ENCODE data around the gene CDK18. TPM values are rescaled to one million over a fixed set of nuclear protein-coding genes. Genes with fewer than 3 reads are reported as not detected.

CDK18 gene
- total RNA-seq, 1 donor from 2014 or later = 0.68 TPM

DNA sequence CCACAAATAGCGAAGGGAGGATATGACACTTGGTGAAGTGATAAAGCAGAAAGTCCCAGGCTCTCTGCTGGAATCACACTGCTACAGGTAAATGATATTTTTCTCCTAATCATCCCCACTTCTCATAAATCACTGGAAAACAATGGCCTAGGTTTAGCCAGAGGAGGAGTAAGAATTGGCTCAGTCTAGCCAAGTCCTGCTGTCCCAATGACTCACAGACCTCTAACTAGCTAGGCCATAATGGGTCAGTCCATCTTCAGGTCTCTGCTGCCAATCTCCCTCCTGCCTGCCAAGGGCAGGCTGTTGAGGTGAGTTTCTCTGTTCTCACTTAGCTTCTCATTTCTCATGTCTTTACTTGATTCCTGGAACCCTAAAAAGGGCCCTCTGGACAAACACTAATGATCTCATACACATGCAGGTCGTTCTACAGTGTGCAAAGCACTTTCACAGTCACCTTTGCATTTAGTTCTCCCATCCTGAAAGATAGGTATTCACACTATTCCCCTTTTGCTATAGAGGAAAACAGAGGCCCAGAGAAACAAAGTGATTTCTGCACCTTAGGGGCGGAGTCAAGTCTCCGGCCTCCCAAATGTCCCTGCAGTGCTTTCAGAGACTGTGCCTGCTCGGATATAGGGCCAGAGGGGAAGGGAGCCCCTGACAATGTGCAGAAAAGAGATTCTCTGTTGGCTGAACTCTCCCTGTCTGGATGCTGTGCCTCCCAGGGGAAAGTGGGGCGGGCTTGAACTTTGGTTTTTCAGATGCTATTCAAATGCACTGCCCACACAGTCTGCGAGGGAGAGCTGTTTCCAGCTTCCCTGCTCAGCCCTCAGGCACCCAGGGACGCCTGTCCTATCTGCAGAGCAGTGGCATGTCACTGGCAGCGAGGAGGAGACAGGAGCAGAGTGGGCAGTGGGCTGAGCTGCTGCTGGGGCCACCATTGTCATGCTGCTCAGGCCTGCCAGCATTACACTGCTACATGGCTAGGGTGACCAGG is 3.9 kb upstream of the CDK18 start:
- DNase-seq (ENCODE audit: low spot score) = no peak
- Mint-ChIP-seq H3K9me3 (no peaks in the 10 kb centered on the region), H3K4me1 (ENCODE audit: low read depth) (peaks cover 2% of the 10 kb centered on the region), H3K4me3 (ENCODE audit: low read depth) (no peak overlapping the region), H3K27ac (no peak overlapping the region), H3K27me3 (ENCODE audit: low read depth) (peaks cover 26% of the 10 kb centered on the region), H3K36me3 (ENCODE audit: low read depth) (no peaks in the 10 kb centered on the region)
- intact Hi-C loops (cut with micrococcal nuclease) = no loop called here

DNA sequence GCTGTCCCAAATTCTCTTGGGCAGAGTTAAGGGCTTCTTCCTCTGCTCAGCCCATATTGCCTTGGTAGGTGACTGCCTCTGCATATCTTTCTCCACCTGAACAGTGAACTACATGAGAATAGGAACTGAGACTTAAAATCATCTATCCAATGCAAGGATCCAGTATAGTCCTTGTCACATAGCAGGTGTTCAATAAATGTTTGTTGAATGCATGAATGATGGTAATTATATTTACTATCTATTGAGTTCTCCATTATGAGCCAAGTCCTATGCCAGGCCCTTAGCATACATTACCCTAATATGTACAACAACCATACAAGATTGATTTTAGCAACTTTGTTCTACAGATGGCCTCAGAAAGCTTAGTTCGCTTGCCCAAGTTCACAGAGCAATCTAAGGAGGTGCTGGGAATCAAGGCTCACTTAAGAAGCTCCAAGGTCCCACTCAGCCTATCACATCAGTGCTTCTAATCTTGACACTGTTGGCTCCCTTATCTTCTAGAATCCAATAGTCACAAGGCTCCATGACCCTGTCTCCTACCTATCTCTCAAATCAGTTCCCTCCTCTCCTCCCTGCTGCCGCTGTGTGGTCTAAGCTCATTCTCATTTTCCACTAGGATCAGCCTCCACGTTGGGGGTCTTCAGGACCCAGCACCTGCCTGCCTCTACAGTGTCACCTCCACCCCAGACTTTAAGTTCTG is 2.2 kb upstream of the CDK18 start:
- no peaks in the 10 kb centered on the region for H3K36me3 Mint-ChIP-seq (ENCODE audit: low read depth)
- intact Hi-C loops (cut with micrococcal nuclease) = no loop called here
- H3K9me3 Mint-ChIP-seq = no peaks in the 10 kb centered on the region
- H3K27me3 Mint-ChIP-seq (ENCODE audit: low read depth) = peaks cover 26% of the 10 kb centered on the region
- no peak overlapping the region for H3K4me3 Mint-ChIP-seq (ENCODE audit: low read depth)
- no peak overlapping the region for H3K27ac Mint-ChIP-seq
- H3K4me1 Mint-ChIP-seq (ENCODE audit: low read depth) = peaks cover 2% of the 10 kb centered on the region
- DNase-seq (ENCODE audit: low spot score) = no peak

DNA sequence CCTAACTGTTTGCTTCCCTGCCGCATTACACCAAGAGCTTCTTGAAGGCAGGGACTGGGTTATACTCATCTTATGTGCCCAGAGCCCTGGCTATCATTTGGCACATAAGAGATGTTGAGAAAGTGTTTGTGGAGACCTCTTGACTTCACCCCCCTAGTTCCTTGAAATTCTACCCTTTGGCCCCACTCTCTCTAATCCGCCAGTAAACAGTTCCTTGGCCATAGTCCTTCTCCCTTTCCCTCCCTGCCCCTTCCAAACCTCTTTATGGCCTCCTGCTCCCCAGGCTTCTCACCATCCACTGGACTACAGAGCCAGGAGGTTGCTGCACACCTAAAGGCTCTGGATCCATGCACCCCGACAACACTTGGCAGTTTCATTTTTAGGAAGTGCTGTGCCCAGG is 1.5 kb upstream of the CDK18 start:
- no peak overlapping the region for H3K27ac Mint-ChIP-seq
- H3K27me3 Mint-ChIP-seq (ENCODE audit: low read depth) = peaks cover 26% of the 10 kb centered on the region
- no peak for DNase-seq (ENCODE audit: low spot score)
- no peaks in the 10 kb centered on the region for H3K9me3 Mint-ChIP-seq
- H3K4me3 Mint-ChIP-seq (ENCODE audit: low read depth) = no peak overlapping the region
- intact Hi-C loops (cut with micrococcal nuclease) = no loop called here
- no peaks in the 10 kb centered on the region for H3K36me3 Mint-ChIP-seq (ENCODE audit: low read depth)
- H3K4me1 Mint-ChIP-seq (ENCODE audit: low read depth) = peaks cover 2% of the 10 kb centered on the region

DNA sequence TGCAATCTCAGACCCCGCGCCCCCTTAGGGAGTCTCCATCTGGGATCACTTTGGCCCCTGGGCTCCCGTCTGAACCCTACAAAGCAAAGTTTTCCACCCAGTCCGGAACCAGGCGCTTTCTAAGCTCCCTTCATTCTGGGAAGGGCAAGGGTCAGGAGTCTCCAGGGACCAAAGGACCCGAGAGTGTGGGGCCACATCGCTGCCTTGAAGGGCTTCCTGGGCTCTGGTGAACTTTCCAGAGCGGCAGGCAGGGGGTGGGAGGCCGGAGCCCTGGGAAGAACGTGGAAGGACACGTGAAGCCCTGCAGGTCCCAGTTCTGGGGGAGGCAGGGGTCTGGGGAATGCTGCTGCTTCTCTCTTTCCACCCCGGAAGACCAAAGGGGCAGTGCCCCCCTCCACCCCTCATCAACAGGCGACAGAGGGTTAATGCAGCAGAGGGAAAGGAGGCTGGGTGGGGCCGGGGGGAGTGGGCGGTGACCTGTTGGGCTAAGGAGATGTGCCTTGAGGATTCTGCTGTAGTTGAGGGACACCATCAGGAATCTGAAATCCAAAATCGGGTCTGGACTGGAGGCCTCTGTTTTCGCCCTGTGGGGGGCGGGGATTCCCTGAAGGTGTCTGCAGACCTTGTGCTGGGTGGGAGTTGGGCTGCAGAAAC is 734 bp downstream of the CDK18 start:
- Mint-ChIP-seq H3K9me3 (no peaks in the 10 kb centered on the region), H3K27ac (no peak overlapping the region), H3K4me1 (ENCODE audit: low read depth) (peaks cover 2% of the 10 kb centered on the region), H3K4me3 (ENCODE audit: low read depth) (peak overlapping the region; percentile 40), H3K36me3 (ENCODE audit: low read depth) (no peaks in the 10 kb centered on the region), H3K27me3 (ENCODE audit: low read depth) (peaks cover 26% of the 10 kb centered on the region)
- DNase-seq (ENCODE audit: low spot score) = no peak
- intact Hi-C loops (cut with micrococcal nuclease) = no loop called here

DNA sequence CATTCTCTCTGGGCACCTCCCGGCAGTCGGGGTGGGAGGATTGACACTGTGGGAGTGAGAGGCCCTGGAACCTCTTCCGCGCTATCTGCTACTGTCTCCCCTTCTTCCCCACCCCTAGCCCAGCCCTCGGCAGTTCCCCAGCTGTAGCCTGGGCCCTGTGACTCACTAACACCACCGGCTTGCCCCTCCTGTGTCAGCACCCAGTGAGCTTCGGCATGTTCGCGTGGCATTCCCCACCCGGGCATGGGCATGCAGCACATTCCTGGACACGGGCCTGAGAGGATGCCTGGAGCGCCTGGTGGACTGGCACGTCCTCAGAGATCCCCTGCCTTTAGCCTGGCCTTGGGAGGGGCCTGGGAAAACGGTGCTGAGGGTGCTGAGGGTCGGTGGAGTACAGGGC is 1.3 kb downstream of the CDK18 start:
- peaks cover 26% of the 10 kb centered on the region for H3K27me3 Mint-ChIP-seq (ENCODE audit: low read depth)
- no peak overlapping the region for H3K4me3 Mint-ChIP-seq (ENCODE audit: low read depth)
- intact Hi-C loops (cut with micrococcal nuclease) = no loop called here
- no peak overlapping the region for H3K27ac Mint-ChIP-seq
- H3K4me1 Mint-ChIP-seq (ENCODE audit: low read depth) = peaks cover 2% of the 10 kb centered on the region
- no peaks in the 10 kb centered on the region for H3K9me3 Mint-ChIP-seq
- DNase-seq (ENCODE audit: low spot score) = no peak
- no peaks in the 10 kb centered on the region for H3K36me3 Mint-ChIP-seq (ENCODE audit: low read depth)

DNA sequence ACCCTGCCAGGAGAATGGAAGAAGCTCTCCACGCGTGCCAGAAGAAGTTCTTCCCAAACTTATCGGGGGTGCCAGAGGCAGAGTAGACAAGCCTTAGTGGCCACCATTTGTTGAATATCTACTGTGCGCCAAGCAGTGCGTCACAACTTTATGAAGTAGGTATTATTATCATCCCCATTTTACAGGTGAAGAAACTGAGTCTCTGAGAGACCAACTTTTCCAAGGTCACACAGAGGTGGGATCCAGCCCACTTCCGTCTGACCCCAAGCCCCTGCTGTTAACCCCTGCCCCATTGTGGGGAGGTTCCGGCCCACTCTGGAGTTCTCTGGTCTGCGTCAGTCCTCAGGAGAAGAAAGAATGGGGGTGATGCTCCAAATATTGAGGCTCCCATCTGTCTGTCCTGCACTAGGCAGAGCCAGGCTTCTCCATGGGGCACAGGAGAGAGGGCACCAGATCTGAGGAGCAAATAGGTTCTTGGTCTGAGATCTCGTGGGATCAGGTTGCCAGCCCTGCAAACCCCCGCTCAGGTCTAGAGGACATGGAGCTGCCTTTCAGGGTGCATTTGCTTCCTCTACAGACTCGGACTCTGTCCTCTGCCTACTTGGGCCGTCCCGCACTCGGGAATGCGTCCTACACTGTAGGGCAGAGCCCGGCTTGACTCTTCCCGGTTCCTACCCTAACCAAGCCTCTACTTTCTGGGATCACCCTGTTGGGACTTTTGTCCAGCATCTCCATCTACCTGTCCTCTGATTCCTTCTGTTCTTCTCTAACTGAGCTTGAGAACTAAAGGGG is 2.1 kb downstream of the CDK18 start:
- Mint-ChIP-seq H3K36me3 (ENCODE audit: low read depth) (no peaks in the 10 kb centered on the region), H3K9me3 (no peaks in the 10 kb centered on the region), H3K27me3 (ENCODE audit: low read depth) (peaks cover 26% of the 10 kb centered on the region), H3K27ac (no peak overlapping the region), H3K4me1 (ENCODE audit: low read depth) (peaks cover 2% of the 10 kb centered on the region), H3K4me3 (ENCODE audit: low read depth) (no peak overlapping the region)
- intact Hi-C loops (cut with micrococcal nuclease) = no loop called here
- DNase-seq (ENCODE audit: low spot score) = no peak

DNA sequence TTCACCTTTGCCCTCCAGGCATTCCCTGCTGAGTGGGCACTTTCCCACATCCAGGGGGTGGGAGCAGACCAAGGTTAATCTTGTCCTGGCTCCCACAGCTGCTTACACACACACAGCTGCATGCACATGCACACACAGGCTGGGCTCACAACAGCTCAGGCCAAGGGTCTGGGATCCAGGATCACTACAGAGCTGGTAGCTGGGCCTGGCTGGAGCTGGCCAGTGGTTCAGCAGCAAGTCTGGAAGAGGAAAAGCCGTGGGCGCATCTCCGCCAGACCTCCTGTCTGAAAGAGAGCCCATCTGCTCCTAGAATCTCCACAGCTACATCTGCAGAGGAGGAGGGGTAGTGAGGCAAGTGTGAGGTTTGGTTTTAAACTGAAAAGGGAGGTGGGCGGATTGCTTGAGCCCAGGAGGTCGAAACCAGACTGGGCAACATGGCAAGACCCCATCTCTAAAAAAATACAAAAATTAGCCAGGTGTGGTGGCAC is 3.8 kb downstream of the CDK18 start:
- Mint-ChIP-seq H3K27ac (no peak overlapping the region), H3K4me1 (ENCODE audit: low read depth) (peaks cover 2% of the 10 kb centered on the region), H3K4me3 (ENCODE audit: low read depth) (no peak overlapping the region), H3K9me3 (no peaks in the 10 kb centered on the region), H3K36me3 (ENCODE audit: low read depth) (no peaks in the 10 kb centered on the region), H3K27me3 (ENCODE audit: low read depth) (peaks cover 21% of the 10 kb centered on the region)
- no peak for DNase-seq (ENCODE audit: low spot score)
- intact Hi-C loops (cut with micrococcal nuclease) = no loop called here

DNA sequence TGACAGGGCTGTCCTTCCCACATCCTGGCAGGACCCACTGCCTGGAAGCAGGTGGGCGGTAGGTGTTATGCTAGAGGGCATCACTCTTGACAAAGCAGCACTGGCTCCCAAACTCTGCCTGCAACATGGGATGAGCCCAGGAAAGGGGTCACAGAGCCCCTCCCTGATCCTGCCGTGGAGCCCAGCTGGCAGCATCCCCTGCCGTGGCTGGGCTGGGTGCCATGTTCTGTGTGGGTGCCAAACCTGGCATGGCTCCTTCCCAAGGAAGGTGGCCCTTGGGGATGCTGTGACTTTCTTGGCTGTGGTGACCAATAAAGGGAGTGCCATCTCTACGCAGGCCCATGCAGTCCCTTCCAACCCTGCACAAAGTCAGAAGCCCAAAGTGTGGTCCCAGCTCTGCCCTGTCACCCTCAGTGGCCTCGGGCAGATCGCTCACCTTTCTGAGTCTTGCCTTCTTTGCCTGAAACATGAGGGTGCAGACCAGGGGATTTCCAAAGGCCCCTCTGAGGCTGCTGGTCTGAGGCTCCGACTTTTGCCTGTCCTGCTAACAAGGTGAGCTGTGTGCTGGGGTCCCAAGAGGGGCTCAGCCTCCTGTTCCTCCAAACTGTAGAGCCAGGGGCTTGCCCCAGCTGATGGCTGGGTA is 6.0 kb downstream of the CDK18 start:
- H3K4me3 Mint-ChIP-seq (ENCODE audit: low read depth) = no peak overlapping the region
- H3K27me3 Mint-ChIP-seq (ENCODE audit: low read depth) = peaks cover 7% of the 10 kb centered on the region
- no peaks in the 10 kb centered on the region for H3K4me1 Mint-ChIP-seq (ENCODE audit: low read depth)
- intact Hi-C loops (cut with micrococcal nuclease) = no loop called here
- no peak overlapping the region for H3K27ac Mint-ChIP-seq
- H3K9me3 Mint-ChIP-seq = no peaks in the 10 kb centered on the region
- H3K36me3 Mint-ChIP-seq (ENCODE audit: low read depth) = no peaks in the 10 kb centered on the region
- no peak for DNase-seq (ENCODE audit: low spot score)

DNA sequence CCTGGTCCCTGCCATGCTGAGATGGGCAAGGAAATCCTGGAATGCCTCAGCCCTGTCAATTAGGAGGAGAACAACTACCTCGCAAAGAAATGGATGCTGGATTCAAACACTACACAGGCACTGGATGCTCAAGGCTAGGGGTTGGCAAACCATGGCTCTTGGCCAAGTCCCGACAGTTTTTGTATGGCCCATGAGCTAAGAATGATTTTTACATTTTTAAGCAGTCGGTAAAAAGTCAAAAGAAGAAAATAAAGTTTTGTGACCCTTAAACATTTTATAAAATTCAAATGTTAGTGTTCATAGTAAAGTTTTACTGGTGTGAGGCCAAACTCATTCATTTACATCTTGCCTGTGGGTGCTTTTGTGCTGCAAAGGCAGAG is 6.5 kb downstream of the CDK18 start:
- Mint-ChIP-seq H3K9me3 (no peaks in the 10 kb centered on the region), H3K27ac (no peak overlapping the region), H3K36me3 (ENCODE audit: low read depth) (no peaks in the 10 kb centered on the region), H3K4me1 (ENCODE audit: low read depth) (no peaks in the 10 kb centered on the region), H3K4me3 (ENCODE audit: low read depth) (no peak overlapping the region), H3K27me3 (ENCODE audit: low read depth) (peaks cover 2% of the 10 kb centered on the region)
- DNase-seq (ENCODE audit: low spot score) = no peak
- intact Hi-C loops (cut with micrococcal nuclease) = no loop called here

DNA sequence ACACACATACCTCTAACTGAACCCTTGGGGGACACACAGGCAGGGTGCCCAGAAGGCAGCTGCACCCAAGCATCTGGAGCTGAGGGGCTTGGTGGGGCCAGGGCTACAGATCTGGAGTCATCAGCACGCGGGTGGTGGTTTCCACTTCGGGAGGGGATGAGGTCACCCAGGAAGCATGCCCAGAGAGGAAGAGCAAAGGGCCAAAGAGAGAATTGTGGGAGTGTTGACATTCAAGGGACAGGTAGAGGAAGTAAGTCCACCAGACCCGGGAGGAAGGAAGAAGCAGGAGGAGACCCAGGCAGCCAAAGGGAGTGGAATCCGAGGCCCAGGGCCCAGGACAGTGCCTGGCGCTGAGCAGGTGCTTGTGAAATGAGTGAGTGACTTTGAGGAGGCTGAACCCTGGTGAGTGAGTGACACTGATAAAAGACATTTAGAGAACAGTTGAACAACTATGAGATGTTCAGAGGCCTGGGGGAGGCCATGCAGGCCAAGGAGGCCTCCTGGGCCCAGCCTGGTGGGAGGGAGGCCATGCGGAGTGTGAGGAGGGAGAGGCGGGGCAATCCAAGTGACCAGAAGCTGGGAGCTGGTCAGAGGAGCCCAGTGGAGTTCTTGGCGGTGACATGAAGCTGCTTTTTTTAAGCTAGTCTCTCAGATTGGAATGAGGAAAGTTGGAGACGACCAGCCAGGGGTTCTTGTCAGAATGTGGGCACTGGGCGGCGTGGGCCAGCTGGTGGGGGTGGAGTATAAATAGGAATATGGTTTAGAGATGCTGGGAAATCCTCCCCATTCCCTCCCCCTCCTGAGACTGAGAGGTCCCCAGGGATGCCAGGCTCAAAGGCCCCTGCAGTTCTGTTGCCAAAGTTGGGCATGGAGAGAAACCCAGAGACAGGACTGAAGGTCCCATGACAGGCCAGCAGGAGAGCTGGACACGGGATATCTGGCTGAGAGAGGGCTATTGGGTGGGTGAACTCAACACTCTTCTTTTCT is 7.9 kb downstream of the CDK18 start:
- H3K4me3 Mint-ChIP-seq (ENCODE audit: low read depth) = no peak overlapping the region
- no peaks in the 10 kb centered on the region for H3K27me3 Mint-ChIP-seq (ENCODE audit: low read depth)
- H3K36me3 Mint-ChIP-seq (ENCODE audit: low read depth) = no peaks in the 10 kb centered on the region
- H3K27ac Mint-ChIP-seq = no peak overlapping the region
- H3K4me1 Mint-ChIP-seq (ENCODE audit: low read depth) = no peaks in the 10 kb centered on the region
- intact Hi-C loops (cut with micrococcal nuclease) = no loop called here
- H3K9me3 Mint-ChIP-seq = no peaks in the 10 kb centered on the region
- no peak for DNase-seq (ENCODE audit: low spot score)

DNA sequence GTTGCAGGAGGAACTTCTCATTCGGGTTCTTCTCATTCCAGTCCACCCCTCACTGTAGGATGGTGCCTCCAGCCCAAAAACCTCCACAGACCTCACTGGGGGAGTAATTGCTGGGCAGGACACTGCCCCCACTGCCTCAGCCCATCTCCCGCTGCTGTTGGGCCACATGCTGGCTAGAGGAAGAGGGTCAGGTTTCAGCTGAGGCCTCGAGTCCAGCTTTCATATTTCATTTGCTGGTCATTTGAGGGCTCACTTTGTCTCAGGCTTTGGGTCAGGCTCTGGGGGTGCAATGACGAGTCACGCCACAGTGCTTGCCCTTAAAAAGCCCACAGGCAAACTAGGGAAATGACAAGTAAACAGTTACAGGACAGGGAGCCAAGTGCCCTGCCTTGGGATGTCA is 9.3 kb downstream of the CDK18 start:
- Mint-ChIP-seq H3K4me3 (ENCODE audit: low read depth) (no peak overlapping the region), H3K9me3 (no peaks in the 10 kb centered on the region), H3K27ac (no peak overlapping the region), H3K4me1 (ENCODE audit: low read depth) (no peaks in the 10 kb centered on the region), H3K27me3 (ENCODE audit: low read depth) (no peaks in the 10 kb centered on the region), H3K36me3 (ENCODE audit: low read depth) (no peaks in the 10 kb centered on the region)
- intact Hi-C loops (cut with micrococcal nuclease) = no loop called here
- DNase-seq (ENCODE audit: low spot score) = no peak
